Measurements from ENCODE around the gene GMEB1.

GMEB1 gene

GRCh38 chr1:28758420-28758819 lies 89.8 kb downstream of the GMEB1 start:
- DNase-seq, result no peak
- no peak for TF ChIP-seq CTCF (IDR thresholded peaks at IDR 0.05; ENCODE audit: low read depth, low read length, missing control alignments)
- Histone ChIP-seq H3K27me3 (replicated peaks) (no peaks in the 10 kb centered on the region), H3K36me3 (replicated peaks) (peaks cover 27% of the 10 kb centered on the region), H3K4me3 (ENCODE audit: low read depth, low read length) (no peak overlapping the region), H3K27ac (no peak overlapping the region)
- in situ Hi-C loops (cut with HindIII; ENCODE audit: low pct_ligation_motif_present, low sequenced_read_pairs), result no loop called here

GRCh38 chr1:28759257-28759656 lies 90.7 kb downstream of the GMEB1 start:
- peaks cover 27% of the 10 kb centered on the region for H3K36me3 ChIP-seq (replicated peaks)
- no peak for DNase-seq
- H3K4me3 ChIP-seq (ENCODE audit: low read depth, low read length), result no peak overlapping the region
- no peak overlapping the region for H3K27ac ChIP-seq
- in situ Hi-C loops (cut with HindIII; ENCODE audit: low pct_ligation_motif_present, low sequenced_read_pairs), result no loop called here
- no peak for TF ChIP-seq CTCF (IDR thresholded peaks at IDR 0.05; ENCODE audit: low read depth, low read length, missing control alignments)
- H3K27me3 ChIP-seq (replicated peaks), result no peaks in the 10 kb centered on the region

- in situ Hi-C loops (cut with HindIII; ENCODE audit: low pct_ligation_motif_present, low sequenced_read_pairs), result no loop called here
- no peak for DNase-seq
- Histone ChIP-seq H3K4me3 (ENCODE audit: low read depth, low read length) (no peak overlapping the region), H3K27ac (no peak overlapping the region), H3K36me3 (replicated peaks) (peaks cover 34% of the 10 kb centered on the region), H3K27me3 (replicated peaks) (no peaks in the 10 kb centered on the region)
- no peak for TF ChIP-seq CTCF (IDR thresholded peaks at IDR 0.05; ENCODE audit: low read depth, low read length, missing control alignments)
Measured at GRCh38 chr1:28761189-28761588, 92.6 kb downstream of the GMEB1 start.

DNA sequence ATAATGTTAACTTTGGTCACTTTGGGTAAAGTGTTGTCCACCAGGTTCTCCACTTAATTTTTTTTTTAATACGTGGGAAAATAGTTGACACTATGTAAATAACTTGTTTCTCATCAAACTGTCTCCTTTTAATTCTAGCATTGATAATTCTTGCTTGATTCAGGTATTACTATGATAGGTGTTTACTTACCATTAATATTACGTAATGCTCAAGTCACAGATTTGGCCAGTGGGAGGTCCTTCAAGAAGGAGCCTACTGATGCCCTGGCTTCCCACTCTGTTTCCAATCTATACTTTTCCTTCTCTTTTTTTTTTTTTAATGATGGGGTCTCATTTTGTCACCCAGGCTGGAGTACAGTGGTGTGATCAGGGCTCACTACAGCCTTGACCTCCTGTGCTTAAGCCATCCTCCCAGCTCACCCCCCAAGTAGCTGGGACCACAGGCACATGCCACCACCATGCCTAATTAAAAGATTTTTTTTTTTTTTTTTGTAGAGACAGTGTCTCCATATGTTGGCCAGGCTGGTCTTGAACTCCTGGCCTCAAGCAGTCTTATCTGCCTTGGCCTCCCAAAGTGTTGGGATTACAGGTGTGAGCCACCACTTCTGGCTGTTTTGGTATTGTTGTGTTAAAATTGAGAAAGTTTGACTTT lies 98.1 kb downstream of the GMEB1 start:
- in situ Hi-C loops (cut with HindIII; ENCODE audit: low pct_ligation_motif_present, low sequenced_read_pairs), result no loop called here
- Histone ChIP-seq H3K27ac (no peak overlapping the region), H3K36me3 (replicated peaks) (peaks cover 23% of the 10 kb centered on the region), H3K4me3 (ENCODE audit: low read depth, low read length) (no peak overlapping the region), H3K27me3 (replicated peaks) (no peaks in the 10 kb centered on the region)
- no peak for DNase-seq
- TF ChIP-seq CTCF (IDR thresholded peaks at IDR 0.05; ENCODE audit: low read depth, low read length, missing control alignments), result no peak
